ENCODE results near the gene TRAPPC3L. TPM values are rescaled to one million over a fixed set of nuclear protein-coding genes. Genes with fewer than 3 reads are reported as not detected.

Gene TRAPPC3L
- total and polyA plus RNA-seq, 9 of the 15 experiments (the other 6 are each of a cell fraction or from before 2014, with no cell fraction given): not detected

DNA sequence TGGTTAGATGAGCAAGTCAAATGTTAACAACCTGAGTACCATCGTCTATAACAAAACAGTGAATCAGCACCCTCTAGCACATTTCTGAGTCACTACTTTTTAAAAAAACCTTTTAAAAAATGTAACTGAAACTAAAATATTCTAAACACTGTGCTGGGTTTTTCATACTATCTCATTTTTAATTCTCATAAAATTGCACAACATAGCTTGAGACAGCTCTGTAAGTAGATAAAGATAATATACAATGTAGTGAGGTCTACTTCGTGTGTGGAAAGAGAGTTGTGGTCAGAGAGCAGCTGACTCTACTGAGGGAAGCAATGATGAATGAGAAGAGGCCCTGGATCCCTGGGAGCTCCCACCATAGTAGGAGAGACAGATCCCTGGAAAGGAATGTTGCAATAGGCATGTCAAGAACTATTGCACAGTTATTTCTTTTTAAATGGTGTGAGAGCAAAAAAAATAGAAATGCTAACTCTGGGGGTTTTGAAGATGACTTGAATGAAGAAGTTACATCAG, 97.9 kb downstream of the TRAPPC3L start (continued):
- TF ChIP-seq MCM5 (IDR thresholded peaks at IDR 0.05; ENCODE audit: low read depth): no peak
- no peak for TF ChIP-seq EGR1 (conservative IDR thresholded peaks at IDR 0.05)
- TF ChIP-seq MYBL2 (IDR thresholded peaks at IDR 0.05; ENCODE audit: low read depth): no peak
- TF ChIP-seq MYBL2 (CRISPR knock-in tag; IDR thresholded peaks at IDR 0.05; ENCODE audit: borderline replicate concordance): no peak
- no peak for TF ChIP-seq POLR3A (IDR thresholded peaks at IDR 0.05; ENCODE audit: borderline replicate concordance, extremely low read depth, insufficient read depth, insufficient read length)
- no peak for TF ChIP-seq CC2D1A (IDR thresholded peaks at IDR 0.05)
- TF ChIP-seq RFX1 (IDR thresholded peaks at IDR 0.05): no peak
- TF ChIP-seq PYGO2 (tag; IDR thresholded peaks at IDR 0.05): no peak
- TF ChIP-seq JUND (IDR thresholded peaks at IDR 0.05; ENCODE audit: borderline replicate concordance, low read depth, low read length): no peak
- no peak for TF ChIP-seq JUND (tag; IDR thresholded peaks at IDR 0.05; ENCODE audit: borderline replicate concordance, low read depth, low read length)
- TF ChIP-seq, protein P1, sequence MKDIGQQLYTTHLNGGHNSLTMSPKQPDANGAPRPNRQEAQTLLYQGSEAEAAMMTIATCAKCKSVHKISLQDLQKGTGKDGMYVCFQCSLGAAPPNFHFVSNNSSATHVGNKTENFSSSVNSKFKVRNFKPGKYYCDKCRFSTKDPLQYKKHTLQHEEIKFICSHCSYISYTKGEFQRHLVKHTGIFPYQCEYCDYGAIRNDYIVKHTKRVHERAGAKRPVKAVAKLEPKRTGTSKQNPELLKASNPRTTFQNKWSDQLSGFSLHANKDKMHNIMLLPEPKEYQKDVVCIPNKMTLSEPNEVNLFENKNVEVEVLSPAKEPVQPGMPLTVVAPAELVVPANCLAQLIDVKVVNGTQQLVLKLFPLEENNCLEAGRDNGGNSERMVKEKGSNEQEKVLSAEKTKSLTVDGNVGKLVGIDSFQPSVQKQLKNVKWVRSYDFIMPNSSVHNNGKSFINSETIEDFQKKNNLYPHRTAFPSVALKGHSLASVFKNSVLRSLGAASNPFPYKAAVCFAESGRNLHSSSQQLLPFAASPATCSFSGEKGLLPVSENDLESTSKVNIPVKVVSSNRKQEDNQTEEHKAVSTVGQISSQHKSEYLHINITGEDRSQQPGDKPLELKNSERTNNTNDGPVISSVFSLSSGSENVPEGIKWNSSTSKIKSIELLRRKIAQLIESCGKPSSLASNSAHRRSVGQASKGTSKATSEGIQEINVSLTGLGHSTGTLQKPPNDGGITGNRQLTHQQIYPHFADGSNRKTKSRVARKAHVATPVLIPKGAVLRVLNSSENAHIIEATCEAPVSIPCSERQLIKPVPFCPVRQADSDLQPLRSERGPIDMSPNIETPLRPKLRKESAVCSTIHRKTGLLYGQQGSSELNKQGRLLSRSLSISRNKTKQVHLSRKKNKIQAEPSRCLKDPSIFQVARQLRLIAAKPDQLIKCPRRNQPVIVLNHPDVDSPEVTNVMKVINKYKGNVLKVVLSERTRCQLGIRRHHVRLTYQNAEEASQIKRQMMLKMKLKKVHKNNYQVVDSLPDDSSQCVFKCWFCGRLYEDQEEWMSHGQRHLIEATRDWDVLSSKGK (CRISPR knock-in tag; IDR thresholded peaks at IDR 0.05): no peak
- no peak for TF ChIP-seq ZNF12 (CRISPR knock-in tag; IDR thresholded peaks at IDR 0.05)
- TF ChIP-seq GABPB2 (CRISPR knock-in tag; conservative IDR thresholded peaks at IDR 0.05): no peak
- no peak for TF ChIP-seq L3MBTL2 (IDR thresholded peaks at IDR 0.05)
